HL-60 (cell line): ENCODE results near the gene AAK1.

Experiments used
- CTCF ChIP-seq: IDR thresholded peaks from one replicate; pipeline ENCODE4 v1.5.1; 2011; ENCODE audit warnings: low read length, control low read depth, inconsistent platforms; ENCODE audit not compliant: insufficient read depth
- POLR2AphosphoS5 ChIP-seq: IDR thresholded peaks from 2 replicates; pipeline ENCODE4 v1.6.1; 2012; ENCODE audit warnings: low read depth

GRCh38 chr2:69581774-69582581, 61.6 kb downstream of the AAK1 start:
- TF ChIP-seq CTCF (no peak), POLR2AphosphoS5 (peak; percentile 44; the same call in 1 of the 2 replicates)
